HL-60 (cell line): ENCODE results near the gene NPFF.

Experiments
- DNase-seq, 2 experiments: peaks; one replicate each; pipeline ENCODE4 v3.0.0-alpha.2; 2010 to 2020; ENCODE audit warnings: low read depth in 1 of 2, low spot score in 1 of 2
- H3K27ac ChIP-seq: fragments of 250-450 bp; sonication (Bioruptor Pico); replicated peaks from 2 replicates; pipeline ENCODE4 v1.5.1; 2020; ENCODE audit warnings: mild to moderate bottlenecking, moderate library complexity
- H3K27me3 ChIP-seq: fragments of 250-450 bp; sonication (Bioruptor Pico); 2 replicates; pipeline ENCODE4 v1.5.1; 2021; ENCODE audit warnings: mild to moderate bottlenecking, moderate library complexity; ENCODE audit not compliant: insufficient read depth, poor library complexity, severe bottlenecking
- H3K4me3 ChIP-seq: replicated peaks from 2 replicates; pipeline ENCODE4 v1.5.1; 2011; ENCODE audit warnings: mild to moderate bottlenecking, control low read depth, low read length; ENCODE audit not compliant: insufficient read depth
- CTCF ChIP-seq: IDR thresholded peaks from one replicate; pipeline ENCODE4 v1.5.1; 2011; ENCODE audit warnings: low read length, control low read depth, inconsistent platforms; ENCODE audit not compliant: insufficient read depth
- GABPA ChIP-seq: IDR thresholded peaks from 2 replicates; pipeline ENCODE4 v1.6.1; 2012; ENCODE audit warnings: low read depth
- POLR2AphosphoS5 ChIP-seq: IDR thresholded peaks from 2 replicates; pipeline ENCODE4 v1.6.1; 2012; ENCODE audit warnings: low read depth
- REST ChIP-seq: IDR thresholded peaks from 2 replicates; pipeline ENCODE4 v1.6.1; 2012; ENCODE audit warnings: low read depth; ENCODE audit not compliant: insufficient replicate concordance
- SPI1 ChIP-seq: IDR thresholded peaks from 2 replicates; pipeline ENCODE4 v1.6.1; 2012; ENCODE audit warnings: low read depth, mild to moderate bottlenecking, borderline replicate concordance

Gene NPFF

GRCh38 chr12:53538209-53538689, 31.0 kb upstream of the NPFF start:
- DNase-seq, result no peak
- Histone ChIP-seq H3K27ac (no peak overlapping the region), H3K4me3 (no peak overlapping the region), H3K27me3 (no peaks in the 10 kb centered on the region)
- TF ChIP-seq SPI1, result no peak
- TF ChIP-seq POLR2AphosphoS5, result no peak
- TF ChIP-seq CTCF, result no peak
- no peak for TF ChIP-seq REST
- no peak for TF ChIP-seq GABPA

GRCh38 chr12:53536962-53537361, 29.7 kb upstream of the NPFF start:
- Histone ChIP-seq H3K27me3 (no peaks in the 10 kb centered on the region), H3K4me3 (no peak overlapping the region), H3K27ac (no peak overlapping the region)
- no peak for TF ChIP-seq REST
- no peak for TF ChIP-seq POLR2AphosphoS5
- no peak for TF ChIP-seq SPI1
- TF ChIP-seq CTCF, result no peak
- no peak for TF ChIP-seq GABPA
- DNase-seq, result no peak

- Histone ChIP-seq H3K4me3 (no peak overlapping the region), H3K27me3 (no peaks in the 10 kb centered on the region), H3K27ac (no peak overlapping the region)
- TF ChIP-seq SPI1 (no peak), GABPA (no peak), CTCF (no peak), REST (no peak)
- no peak for DNase-seq
Observed at GRCh38 chr12:53533471-53533870, 26.2 kb upstream of the NPFF start.
